ENCODE results near the gene EHBP1.

EHBP1 gene

DNA sequence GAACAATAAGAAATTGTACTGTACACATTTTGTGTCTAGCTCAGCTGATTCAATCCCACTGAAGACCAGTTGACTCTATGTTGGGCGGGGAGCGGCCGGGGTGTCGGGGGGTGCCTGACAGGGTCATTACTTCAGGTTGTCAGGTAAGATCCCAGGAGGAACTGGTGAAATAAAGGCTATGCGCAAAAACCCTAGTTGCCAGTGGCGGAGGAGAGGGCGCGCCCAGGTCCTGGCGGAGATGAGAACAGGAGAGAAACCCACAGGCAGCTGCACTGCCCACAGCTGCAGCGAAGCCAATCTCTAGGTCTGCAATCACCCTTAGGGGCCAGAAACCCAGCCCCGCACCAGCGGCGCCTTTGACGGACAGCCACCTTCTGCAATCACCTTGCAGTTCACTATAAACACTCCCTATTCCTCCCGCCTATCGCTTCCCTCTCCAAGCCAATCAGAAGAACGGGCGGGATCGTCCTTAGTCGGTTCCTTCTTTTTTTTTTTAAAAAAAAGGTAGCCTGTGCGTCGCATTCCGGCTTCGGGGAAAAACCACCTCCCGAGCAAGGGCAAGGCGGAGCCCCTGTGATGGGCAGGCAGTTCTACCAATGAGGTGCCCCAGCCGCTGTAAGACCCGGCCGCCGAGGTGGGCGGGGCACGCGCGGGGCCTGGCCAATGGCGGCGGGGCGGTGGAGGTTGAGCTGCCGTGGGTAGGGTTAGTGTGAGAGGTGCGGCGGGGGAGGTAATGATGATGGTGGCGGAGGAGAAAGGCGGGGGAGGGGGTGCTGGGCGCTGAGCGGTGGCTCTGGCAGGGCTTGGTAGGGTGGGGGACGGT, at the start of gene EHBP1:
Gene EHBP1, plus strand, starts transcription at position 707 of the 823 bp plus-strand sequence. CDS start 1,479 bp downstream, outside the sequence.
- DNase-seq: peak; percentile 99

DNA sequence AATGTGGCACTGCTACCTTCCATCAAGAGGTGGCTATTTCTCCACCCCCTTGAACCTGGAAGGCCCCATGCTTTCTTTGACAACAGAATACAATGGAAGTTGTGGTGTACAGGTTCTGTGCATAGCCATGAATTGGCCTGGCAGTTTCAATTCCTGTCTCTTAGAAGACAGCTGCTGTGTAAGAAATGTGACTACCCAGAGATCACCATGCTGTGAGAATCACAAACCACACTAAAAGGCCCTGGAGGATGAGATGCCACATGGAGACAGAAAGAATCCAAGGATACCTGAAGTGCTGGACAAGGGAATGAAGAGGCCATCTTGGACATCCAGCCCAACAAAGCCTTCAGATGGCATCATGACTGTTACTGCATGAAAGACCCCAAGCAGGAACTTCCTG, 47.7 kb upstream of the EHBP1 start:
- no peak for DNase-seq

DNA sequence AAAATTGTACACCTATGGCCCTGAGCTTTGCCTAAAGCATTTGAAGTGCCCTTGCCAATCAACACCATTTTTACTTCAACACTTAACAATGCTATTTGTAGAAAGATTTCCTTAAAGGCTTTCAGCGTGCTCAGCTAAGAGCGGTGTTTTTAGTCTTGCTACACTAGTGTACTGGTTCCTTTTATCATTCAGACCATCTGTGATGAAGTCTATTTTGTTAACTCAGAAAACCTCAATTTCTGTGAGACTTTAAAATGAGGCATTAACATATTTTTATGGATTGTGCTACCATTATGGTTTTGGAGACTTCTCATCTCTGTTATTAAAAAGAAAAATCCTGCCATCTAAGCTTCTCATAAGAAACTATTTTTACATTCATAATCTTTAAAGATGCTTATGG, 46.6 kb upstream of the EHBP1 start:
- DNase-seq: no peak

DNA sequence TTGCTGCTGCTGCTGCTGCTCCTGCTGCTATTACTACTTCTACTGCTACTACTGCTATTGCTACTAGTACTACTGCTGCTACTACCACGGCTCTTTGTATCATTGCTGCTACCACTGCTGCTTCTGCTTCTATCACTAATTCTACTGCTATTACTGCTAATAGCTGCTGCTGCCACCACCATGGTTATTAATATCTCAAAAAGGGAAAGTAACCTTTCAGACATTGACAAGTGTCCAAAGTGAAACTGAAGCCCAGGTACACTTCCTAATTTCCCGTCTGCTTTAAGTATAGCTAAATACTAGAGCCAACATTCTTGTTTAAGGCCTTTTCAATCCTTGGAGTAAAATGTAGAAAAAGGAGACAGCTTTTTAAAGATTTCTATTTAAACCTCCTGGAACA, 45.4 kb upstream of the EHBP1 start:
- no peak for DNase-seq

DNA sequence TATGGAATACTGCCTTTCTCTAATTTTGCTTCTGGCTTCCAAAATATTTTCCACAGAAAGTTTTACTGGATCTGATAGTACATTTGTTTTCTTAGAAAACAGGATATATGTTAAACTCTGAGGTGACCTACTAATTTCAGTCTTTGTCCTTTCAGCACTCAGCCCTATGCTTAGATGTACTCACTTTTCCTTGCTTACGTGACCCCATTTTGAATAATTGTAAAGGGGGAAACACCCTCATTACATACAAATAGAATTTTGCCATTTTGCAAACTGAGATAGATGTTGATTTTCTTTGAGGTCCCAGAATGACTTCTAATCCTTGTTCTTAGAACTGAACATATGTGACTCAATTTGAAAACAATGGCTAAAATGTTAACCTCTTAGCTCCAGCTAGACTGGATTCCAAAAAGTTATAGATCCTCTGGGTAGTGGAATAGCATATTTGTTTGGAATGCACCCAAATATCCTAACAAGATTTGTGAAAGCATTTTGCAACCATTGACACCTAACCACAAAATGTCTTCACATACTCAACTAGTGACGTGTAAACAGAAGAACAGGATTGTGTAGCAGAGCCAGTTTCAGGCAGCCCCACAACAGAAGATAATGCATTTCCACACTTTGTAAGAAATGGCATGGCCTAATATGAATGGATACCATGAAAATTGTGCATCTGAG, 44.8 kb upstream of the EHBP1 start:
- DNase-seq: no peak

DNA sequence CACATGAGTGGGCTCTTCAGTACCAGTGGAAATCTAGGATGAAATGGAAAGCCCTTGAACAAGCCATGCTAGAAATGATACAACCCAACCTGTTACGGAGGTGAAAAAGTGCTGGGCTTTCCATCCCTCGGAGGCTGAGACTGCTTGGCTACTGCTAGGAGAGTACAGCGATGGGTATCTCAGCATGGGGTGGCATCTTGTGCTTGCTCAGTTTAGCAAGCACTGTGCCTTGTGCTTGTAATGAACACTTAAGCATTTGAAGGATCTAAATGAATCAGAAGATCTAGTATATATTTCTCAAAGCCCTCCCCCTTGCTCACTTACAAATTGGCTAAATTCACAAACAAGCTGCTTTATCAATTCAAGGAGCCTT, 44.3 kb upstream of the EHBP1 start:
- peak; percentile 77 for DNase-seq

DNA sequence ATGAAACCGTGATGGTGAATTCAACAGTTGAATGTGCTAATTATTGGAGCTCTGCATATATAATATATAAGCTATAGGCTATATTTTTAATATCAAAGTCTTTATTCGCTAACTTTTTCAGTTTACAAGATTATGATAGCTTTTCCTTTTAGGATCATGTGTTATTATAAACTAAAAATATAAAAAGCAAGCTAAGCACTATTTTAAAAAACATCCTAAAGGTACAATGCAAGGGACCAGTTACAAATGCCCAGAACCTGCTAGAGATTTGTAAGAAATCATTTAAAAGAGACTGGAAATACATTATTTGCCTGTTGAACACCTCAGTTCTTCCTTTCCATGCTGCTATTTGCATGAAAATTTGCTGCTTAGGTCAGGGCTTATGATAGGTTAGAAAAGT, 43.4 kb upstream of the EHBP1 start:
- DNase-seq: no peak

DNA sequence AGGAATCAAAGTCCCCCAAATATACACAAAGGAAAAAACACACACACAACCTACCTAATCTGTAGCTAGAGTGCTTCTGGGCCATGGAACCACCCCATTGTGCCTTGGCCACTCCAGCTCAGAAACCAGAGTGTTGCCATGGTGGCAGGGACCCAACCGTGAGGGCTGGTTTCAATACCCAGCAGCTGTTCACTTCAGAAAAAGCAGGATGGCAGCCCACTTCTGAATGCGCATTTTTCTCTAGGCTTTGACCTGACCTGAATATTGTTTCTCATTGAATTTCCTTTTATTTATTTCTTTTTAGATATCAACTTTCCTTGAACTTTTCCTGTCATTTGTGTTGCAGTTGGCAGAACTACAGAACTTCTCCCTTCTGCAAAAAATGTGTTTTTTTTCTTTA, 43.0 kb upstream of the EHBP1 start:
- no peak for DNase-seq

DNA sequence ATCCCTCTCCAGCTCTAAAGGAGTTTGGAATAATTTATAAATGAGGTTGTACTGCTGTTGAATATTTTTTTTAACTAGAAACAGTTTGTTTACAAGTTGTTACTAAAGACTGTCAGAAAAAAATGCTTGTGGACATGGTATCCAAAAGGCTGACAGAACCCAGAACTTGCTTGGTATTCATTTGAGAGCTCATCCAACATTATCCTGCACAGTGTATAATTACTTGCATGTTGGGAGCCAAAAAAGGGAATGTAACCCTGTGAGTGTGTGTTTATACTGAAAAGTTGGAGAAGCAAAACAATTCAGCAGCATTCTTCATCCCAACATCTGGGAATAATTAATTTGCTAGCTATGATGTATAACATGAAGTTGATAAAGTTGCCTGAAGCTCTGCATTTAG, 42.1 kb upstream of the EHBP1 start:
- no peak for DNase-seq

DNA sequence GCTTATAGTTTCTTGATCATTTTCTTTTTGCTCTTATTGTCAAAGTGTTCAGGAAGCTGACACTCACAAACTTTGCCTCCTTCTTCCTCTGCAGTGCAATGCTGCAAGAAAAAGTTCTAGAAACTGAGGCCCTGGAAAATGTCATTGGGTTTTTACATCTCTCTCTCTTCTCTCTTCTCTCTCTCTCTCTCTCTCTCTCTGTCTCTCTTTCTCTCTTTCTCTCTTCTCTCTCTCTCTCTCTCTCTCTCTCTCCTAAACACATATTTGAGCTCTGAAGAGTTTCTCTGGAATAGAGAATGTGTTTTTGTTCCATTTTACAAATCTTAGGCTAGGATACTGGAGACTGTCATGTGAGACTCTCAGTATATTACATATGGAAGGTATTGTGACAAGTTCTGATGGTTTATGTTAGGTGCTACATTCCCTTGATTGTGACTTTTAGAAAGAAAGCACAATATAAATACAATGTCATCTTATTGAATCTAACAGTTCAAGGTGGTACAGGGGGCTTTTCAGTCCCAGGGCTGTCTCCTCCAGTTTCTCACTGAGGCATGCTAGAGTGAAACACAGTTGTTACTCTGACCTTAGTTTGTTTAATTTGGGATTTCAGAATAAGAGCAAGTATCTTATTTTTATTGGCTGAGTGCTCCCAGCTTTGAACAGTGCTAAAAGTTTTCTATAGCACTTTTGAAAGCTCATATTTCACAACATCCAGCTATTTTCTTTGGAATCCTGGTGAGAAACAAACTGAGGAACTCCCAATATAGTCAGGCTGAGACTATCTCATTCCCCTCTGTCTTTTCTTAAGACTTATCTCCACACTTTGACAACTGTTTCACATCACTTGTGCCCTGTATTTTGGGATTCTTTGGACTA, 41.4 kb upstream of the EHBP1 start:
- no peak for DNase-seq

DNA sequence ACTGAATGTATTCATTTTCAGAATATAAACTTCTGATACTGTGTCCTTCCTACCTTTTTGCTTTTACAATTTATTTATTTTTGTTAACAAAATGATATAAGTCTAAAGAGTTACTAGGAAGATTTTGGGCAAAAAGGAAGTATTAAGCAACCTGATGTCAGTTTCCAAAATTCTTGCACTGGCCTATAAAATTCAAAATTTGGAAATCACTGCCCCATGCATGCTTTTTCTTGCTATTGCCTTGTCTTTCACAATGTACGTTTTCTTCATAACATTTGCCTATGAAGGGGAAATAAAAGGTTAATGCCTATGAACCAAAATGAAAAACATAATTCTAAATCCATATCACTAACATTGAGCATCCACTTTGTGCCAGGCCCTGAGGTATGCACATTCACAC, 40.1 kb upstream of the EHBP1 start:
- no peak for DNase-seq

DNA sequence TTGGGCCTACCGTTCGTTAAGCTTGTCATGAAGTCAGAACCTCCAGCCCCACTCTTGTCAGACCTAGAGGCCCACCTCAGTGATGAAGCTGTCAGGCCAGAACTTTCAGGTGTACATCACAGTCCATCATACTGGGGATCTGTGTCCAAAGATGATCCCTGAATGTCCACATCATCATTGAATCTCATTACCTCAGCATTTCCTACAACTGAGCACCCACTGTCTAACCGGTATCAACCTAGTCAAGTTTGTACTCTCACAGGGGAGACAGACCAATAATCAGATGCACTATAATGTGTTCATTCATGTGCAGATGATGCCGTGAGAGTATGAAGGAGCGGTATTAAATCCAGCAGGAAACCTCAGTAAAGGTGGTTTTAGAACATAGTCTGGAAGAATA, 36.3 kb upstream of the EHBP1 start:
- no peak for DNase-seq

DNA sequence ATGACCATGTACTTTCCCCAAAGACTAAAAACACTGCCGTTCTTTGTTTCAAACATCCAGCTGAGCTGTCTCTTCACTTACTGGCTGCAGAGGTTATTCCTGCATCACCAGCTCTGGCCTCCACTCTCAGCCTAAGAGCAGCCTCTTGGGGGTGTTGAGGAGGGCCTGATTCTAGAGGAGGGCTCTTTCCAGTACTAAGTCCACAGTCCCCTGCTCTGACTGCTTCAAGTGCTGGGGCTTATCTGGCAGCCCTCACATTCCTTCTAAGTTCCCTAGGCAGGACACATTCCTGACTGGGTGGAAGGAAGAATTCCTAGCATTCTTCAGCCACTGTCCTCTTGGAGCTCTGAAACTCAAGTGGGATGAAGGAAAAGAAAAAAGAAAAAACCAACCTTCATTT, 32.9 kb upstream of the EHBP1 start:
- DNase-seq: no peak

DNA sequence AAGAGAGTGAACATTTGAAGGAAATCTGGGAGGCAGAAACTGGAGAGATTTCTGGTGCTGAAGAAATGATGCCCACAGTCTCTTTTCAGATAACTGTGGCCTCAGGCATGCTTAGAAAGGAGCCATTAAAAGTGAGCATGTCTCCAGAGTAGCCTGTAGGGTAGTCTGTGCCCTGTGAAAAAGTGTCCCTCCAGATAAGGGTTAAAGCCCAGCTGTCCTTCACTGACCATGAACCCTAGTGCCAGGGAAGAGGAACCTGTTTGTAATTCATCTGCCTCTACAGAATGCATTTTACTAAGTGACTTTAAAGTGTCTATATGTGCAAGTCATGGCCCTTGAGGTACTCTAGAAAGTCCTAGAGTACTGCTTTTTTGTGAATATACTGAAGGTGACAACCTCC, 30.5 kb upstream of the EHBP1 start:
- DNase-seq: no peak

DNA sequence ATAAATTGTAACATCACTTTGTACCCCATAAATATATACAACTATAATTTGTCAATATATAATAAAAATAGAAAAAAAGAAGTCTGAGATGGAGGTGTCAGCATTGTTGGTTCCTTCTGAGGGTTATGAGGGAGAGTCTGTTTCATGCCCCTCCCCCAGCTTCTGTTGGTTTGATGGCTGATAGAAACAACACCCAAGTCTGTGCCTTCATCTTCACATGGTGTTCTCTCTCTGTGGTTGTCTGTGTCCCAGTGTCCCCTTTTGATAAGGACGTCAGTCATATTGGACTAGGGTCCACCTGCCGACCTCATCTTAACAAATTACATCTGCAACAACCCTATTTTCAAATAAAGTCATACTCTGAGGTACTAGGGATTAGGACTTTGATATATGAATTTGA, 20.3 kb upstream of the EHBP1 start:
- DNase-seq: no peak

DNA sequence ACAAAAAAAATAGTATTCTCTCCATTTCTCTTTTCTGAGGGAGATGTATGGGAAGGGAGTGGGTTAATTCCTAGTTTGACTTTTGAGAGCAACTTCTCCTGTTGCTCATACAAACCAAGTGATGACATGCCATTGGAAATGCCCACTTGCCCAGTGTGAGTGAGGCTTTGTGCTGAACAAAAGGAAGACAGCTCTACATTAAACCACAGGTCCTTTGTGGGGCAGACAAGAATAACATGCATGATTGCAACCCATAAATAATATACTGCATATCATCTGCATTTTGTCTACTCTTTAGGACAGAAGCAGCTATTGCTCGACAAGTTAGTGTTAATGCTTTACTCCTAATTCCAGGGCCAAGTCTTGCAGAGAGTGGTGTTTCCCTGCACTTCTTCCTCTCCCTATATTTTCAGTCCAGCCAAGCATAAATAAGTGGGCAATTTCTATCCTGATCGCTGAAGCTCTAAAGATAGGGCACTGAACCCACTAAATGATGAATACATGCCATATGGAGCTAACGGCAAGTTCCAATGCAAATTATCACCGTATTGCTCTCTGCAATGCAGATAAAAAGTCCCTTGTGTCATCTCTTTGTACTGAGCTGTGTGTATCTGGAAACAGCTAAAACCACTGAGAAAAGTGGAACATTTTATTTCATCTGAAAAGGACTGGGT, 19.4 kb upstream of the EHBP1 start:
- DNase-seq: no peak

DNA sequence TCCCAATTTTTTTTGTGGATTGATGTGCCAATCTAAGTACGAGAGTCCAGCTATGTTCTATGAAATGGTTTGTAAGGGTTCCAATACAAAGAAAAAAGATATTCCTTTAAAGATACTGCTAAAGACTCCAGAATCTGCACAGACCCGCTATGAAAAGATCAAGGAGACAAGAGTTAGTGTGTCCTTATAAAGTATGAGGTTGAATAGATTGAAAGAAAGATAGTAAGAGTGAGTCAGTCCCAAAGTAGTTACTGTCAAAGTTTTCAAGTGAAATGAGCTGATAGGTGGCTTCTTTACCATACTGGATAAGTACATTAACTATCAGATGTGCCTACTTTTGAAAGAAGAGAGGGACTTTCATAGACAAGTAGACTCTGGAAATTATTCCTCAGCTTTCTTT, 17.9 kb upstream of the EHBP1 start:
- DNase-seq: no peak

DNA sequence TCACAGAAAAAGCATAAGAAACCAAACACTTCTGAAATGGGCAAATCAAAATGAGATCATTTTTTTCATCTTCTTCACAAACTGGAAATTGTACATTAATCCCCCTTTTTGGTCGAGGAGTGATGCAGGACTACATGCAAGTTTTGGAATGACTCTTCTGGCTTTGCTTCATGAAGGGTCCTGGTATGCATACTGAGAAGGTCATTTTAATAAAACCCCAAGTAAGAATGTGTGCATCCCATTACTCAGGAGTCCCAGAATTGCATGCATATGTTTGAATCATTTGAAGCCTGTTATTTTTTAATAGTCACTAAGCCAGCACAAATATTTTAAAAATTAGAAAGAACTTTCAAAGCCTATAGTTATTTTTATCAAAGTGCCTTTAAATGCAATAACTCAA, 16.7 kb upstream of the EHBP1 start:
- DNase-seq: no peak

DNA sequence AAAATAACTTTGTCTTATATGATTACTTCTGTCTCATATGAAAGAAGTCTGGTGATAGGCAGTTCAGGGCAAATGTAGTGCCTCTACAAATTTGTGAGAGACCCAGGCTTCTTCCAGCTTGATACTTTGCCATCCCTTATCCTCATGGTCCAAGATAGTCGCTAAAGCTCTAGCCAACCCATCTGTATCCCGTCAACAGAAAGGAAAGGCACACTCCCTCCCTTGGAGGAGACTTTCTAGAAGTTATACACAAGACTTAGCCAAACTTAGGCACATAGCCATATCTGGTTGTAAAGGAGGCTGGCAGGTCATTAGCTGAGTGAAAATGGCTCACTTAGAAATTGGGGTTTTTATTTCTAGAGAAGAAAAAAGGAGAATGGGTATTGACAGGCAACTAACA, 14.3 kb upstream of the EHBP1 start:
- DNase-seq: no peak

DNA sequence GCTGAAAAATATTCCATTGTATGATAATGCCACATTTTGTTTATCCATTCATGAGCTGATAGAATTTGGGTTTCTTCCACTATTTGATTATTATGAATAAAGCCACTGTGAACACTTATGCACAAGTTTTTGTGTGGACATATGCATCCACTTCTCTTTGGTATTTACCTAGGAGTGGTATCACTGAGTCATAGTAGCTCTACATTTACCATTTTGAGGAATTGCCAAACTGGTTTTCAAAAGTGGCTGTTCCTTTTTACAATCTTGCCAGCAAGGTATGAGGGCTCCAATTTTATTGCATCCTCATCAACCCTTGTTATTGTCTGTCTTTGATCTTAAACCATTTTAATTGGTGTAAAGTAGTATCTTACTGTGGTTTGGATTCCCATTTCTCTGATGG, 13.3 kb upstream of the EHBP1 start:
- DNase-seq: no peak

DNA sequence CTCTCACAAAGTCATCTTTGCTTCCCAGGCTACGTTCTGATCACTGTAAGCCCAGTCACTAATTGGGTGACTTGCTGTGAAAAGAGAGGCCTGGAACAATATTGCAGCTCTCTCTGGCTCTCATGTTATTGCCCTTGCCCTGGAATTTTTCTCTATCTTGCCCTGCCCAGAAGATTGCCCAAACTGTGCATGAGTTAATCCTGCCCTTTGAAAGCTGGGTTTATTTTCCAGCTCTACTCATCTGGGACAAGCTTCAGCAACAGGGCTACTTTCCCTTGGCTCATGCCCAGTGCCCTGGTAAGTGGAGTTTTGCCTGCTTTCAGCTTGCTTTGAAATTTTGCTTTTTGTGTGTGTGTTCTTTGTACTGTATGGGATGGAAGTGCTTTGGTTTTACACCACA, 6.9 kb upstream of the EHBP1 start:
- DNase-seq: no peak

DNA sequence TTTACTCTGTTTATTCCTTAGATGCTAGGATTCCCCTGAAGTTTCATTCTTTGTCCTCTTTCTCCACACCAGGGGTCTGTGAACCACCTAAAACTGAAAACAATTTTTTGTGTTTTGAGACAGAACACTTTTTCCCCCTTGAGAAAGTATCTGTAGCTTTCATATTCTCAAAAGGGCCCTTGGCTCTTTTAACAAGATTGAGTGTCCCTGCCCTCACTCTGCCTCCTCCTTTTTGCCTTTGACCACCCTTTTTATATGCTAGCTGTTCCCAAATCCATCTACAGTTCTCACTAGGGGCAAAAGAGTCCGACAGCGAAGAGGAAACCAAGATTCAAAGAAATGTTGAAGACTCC, 883 bp upstream of the EHBP1 start:
- peak; percentile 44 for DNase-seq

All from DMS79 treated with DMSO at 0.1 percent for 48 hours (cell line).